Activated CD4-positive, alpha-beta T cell treated with anti-CD3 and anti-CD28 coated beads, Interleukin-2, Interleukin-6, amounts not matched to agents 100 ng/mL and 50 ng/mL, durations not matched to agents 16 hours and 8 hours (primary cell): ENCODE data around the gene GRPEL1.

Experiments
- DNase-seq: peaks from one replicate; pipeline ENCODE4 v3.0.0-alpha.2; 2020

GRPEL1 gene

DNA sequence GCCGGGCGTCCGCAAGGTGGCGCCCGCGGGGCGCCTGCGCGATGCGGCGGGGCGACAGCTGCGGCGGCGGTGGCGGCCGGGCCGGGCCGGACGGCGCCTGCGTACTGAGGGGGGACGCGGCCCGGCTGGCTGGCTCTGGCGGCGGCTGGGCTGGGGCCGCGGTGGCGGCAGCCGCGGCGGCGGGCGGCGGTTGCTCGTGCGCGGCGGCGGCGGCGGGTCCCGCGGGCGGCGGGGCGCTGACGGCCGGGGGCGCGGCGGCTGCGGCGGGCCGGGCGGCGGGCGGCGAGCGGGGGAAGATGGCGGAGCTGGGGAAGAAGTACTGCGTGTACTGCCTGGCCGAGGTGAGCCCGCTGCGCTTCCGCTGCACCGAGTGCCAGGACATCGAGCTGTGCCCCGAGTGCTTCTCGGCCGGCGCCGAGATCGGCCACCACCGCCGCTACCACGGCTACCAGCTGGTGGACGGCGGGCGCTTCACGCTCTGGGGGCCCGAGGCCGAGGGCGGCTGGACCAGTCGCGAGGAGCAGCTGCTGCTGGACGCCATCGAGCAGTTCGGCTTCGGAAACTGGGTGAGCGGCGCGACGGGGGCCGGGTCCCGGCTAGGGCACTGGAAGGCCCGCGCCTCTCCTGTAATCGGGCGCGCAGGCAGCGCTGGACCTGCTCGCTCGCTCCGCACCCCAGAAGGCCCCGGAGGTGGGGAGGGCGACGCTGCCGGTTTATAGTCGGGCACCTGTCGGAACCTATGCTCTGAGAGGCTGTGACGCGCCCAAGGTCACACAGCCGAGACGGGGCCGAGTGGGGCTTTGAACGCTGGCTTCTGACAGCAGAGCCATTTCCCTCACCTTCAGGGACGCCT, 24.4 kb downstream of the GRPEL1 start, which contains the start of gene TADA2B:
Gene TADA2B, plus strand, starts transcription at position 89 of the 853 bp plus-strand sequence. Its CDS starts 208 bp downstream, at position 297.
- peak; percentile 51 for DNase-seq

- DNase-seq, result peak; percentile 97
Measured at GRCh38 chr4:7042503-7043283, 25.2 kb downstream of the GRPEL1 start.

DNA sequence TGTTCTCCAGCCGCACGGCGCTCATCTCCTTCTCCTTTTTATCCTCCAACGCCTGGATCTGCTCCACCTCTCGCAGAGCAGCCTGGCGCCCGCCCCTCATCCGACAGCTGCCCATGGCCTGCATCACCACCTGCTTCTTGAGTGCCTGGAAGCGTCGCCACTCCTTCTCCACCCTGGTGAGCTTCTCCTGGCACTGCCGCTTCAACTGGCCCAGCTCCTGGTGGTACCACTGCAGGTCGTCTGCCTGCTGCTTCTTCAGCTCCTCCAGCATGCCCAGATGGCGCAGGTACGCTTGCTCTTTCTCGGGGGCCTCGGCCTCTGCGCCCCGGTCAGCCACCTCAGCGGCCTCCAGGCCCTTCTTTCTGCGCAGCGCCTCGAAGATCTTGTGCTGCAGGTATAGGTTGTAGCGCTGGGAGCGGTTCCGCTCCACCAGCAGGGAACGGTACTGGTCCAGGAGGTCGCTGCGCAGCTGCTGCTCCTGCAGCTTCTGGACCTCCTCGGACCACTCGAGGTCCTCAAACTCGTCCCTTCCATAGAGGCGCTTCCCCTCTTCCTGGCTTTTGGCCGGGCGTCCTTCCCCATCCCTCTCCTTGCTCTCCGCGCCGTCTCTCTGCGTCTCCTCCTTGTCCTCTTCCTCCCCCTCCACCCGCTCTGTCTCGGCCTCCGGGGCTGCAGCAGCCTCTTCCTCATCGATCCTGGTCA, 25.9 kb downstream of the GRPEL1 start:
- DNase-seq, result no peak

- no peak for DNase-seq
Measured at GRCh38 chr4:7041246-7041645, 26.6 kb downstream of the GRPEL1 start.

GRCh38 chr4:7040765-7041164, 27.1 kb downstream of the GRPEL1 start:
- no peak for DNase-seq

DNA sequence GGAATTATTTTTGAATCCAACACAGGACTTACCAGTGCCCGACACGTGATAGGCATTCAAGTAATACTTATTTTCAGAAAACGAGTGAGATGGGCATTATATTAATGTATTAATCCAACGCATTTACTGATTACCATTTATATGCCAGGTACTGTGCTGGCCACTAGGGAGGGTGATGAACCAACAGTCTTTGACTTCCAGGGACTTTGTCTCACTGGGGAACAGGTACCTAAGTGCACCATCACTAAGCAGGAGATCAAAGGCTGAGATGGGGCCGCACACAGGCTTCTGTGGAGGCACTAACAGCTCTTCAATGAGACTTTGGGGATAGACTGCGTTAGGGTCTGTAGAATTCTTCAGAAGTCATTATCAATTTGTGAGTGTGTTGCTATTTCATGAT, 30.4 kb downstream of the GRPEL1 start:
- DNase-seq, result no peak

- DNase-seq, result no peak
Measured at GRCh38 chr4:7034262-7035081, 33.4 kb downstream of the GRPEL1 start.

- no peak for DNase-seq
Measured at GRCh38 chr4:7032596-7032995, 35.3 kb downstream of the GRPEL1 start.

GRCh38 chr4:7031558-7032449, 36.1 kb downstream of the GRPEL1 start:
- no peak for DNase-seq

- no peak for DNase-seq
Measured at GRCh38 chr4:7030856-7031255, 37.0 kb downstream of the GRPEL1 start.

DNA sequence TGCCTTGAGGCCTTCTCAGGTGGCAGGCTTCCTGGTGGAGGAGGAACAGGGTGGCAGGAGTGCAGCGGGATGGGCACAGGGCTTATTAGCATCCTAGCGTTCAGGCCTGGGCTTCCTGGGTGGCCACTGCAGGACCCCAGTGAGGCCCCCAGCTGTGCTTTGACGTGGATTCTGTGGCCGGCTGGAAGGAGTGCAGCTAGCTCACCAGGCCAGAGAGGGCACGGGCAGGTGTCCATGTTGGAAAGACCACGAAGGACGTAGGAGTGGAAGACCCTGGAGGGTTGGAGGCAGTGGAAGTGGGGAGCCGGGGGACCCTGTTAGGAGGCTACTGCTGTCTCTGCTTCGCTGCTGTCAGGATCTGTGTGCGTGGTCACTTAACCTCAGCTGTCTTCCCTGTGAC, 37.9 kb downstream of the GRPEL1 start:
- DNase-seq, result no peak

GRCh38 chr4:7029212-7029611, 38.7 kb downstream of the GRPEL1 start:
- no peak for DNase-seq

DNA sequence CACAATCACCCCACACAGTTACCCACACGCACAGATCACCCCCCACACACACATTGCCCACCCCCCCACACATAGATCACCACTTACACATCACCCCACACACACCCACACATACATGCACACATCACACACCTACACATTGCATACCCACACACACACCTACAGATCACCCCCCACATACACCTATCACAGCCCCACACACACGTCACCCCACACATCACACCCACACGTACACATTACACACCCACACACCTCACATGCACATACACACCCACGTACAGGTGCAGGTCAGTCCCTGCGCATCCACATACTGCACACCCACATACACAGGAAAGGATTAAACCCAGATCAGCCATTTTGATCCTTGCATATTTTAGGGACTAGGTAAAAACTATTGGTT, 40.0 kb downstream of the GRPEL1 start:
- DNase-seq, result no peak

- DNase-seq, result no peak
Measured at GRCh38 chr4:7027284-7027683, 40.6 kb downstream of the GRPEL1 start.

DNA sequence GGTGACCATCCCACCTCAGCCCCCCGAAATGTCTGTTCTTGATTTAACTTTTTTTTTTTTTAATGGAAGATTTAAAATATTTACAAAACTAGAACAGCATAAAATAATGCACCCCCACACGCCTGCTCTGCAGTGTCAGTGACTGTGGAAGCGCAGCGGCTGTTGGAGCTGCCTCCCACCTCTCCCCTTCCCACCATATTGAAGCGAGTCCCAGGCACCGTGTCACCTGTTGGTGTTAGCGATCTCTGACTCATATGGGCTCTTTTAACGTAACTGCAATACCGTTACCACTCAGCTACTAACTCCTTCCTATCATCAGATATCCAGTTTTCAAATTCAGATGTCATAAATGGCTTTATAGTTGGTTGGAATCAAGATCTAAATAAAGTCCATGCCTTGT, 41.8 kb downstream of the GRPEL1 start:
- DNase-seq, result no peak

DNA sequence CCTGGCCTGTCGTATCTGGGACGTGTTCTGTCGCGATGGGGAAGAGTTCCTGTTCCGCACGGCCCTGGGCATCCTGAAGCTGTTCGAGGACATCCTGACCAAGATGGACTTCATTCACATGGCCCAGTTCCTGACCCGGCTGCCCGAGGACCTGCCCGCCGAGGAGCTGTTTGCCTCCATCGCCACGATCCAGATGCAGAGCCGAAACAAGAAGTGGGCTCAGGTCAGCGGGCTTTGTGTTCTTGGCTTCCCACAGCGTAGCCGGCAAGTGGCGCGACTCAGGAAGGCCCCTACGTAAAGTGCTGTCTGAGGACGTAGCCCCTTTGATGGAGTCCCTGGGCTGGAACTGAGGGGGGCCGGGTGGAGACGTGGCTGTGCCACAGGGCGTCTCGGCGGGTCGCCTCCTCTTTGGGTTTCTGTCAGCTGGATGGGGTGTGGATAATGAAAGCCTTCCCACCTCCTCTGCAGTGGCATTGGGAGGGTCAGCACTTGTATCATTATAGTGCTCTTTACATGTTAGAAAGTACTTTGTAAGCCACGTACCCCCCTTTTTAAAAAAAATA, 42.7 kb downstream of the GRPEL1 start:
- DNase-seq, result no peak

- DNase-seq, result no peak
Measured at GRCh38 chr4:7024336-7024890, 43.5 kb downstream of the GRPEL1 start.

DNA sequence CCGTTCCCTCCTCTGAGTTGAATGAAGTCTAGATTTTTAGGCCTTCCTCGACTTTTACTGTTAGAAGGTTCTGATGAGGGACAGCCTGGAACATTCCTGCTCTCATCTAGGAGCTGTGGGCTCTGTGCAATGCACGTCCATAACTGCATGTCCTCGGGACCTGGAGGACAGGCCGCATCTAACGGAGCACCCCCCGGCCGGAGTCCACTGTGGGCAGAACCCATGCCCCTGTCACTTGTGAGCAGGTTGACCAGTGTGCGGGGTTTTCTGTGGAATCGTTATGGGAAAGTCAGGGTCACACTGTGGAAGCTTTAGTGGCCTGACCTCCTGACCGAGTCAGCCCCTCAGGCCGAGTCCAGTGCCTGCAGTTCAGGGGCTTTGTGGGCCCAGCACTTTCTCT, 44.0 kb downstream of the GRPEL1 start:
- no peak for DNase-seq

GRCh38 chr4:7023486-7023885, 44.4 kb downstream of the GRPEL1 start:
- DNase-seq, result no peak

DNA sequence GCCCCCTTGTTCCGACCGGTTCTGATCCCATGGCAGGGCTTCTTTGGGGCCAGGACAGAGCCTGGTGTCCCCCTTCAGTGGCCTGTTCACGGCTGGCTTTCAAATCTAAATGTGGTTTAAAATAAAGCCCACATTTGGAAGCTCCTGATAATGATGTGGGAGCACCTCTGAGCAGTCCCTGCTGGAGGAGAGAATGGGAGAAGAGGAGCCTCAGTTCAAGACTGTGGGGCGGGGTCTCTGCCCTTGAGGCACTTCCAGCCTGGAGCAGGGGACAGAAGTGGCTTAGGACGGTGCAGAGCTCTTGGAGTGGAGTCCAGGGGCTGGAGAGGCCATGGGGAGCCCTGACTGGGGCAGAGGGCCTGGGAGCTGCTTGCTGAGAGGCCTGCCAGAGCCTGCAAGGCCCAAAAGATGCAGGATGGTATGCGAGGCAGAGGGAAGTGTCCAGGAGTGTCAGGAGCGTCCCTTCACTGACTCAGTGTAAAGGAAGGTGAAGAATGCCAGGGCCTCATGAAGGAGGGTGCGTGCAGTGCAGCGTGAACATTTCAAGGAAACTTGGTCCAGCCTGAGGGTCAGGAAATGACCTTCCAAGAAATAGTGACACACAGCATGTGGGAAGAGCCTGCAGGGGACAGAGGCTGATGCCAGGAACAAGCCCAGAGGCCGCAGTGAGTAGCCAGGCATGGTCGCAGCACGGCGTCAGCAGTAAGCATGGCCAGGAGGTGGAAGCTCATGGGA, 45.8 kb downstream of the GRPEL1 start:
- no peak for DNase-seq
